HG03432 (cell line): ENCODE data around the gene ARHGAP10.

Source experiments
- ATAC-seq: cut with Tn5 transposase; IDR thresholded peaks from one replicate; pipeline ENCODE4 v1.9.1; 2021; ENCODE audit warnings: mild to moderate bottlenecking, moderate library complexity; ENCODE audit not compliant: unreplicated experiment

ARHGAP10 gene

GRCh38 chr4:147823130-147823529, 91.2 kb downstream of the ARHGAP10 start:
- ATAC-seq, result no peak

GRCh38 chr4:147824316-147824715, 92.4 kb downstream of the ARHGAP10 start:
- no peak for ATAC-seq

- no peak for ATAC-seq
These were observed 93.0 kb downstream of the ARHGAP10 start for GRCh38 chr4:147824884-147825283.

- no peak for ATAC-seq
These were observed 93.8 kb downstream of the ARHGAP10 start for GRCh38 chr4:147825451-147826287.

GRCh38 chr4:147826288-147826646, 94.4 kb downstream of the ARHGAP10 start:
- ATAC-seq, result no peak

- ATAC-seq, result no peak
These were observed 96.5 kb downstream of the ARHGAP10 start for GRCh38 chr4:147828331-147828905.

- ATAC-seq, result no peak
These were observed 97.7 kb downstream of the ARHGAP10 start for GRCh38 chr4:147829401-147830101.

- no peak for ATAC-seq
These were observed 98.2 kb downstream of the ARHGAP10 start for GRCh38 chr4:147830102-147830463.

GRCh38 chr4:147830987-147831386, 99.1 kb downstream of the ARHGAP10 start:
- ATAC-seq, result no peak

GRCh38 chr4:147831551-147832171, 99.8 kb downstream of the ARHGAP10 start:
- ATAC-seq, result no peak

GRCh38 chr4:147833254-147833653, 101.4 kb downstream of the ARHGAP10 start:
- ATAC-seq, result no peak

- peak; percentile 36 for ATAC-seq
These were observed 101.9 kb downstream of the ARHGAP10 start for GRCh38 chr4:147833741-147834140.

- ATAC-seq, result no peak
These were observed 102.6 kb downstream of the ARHGAP10 start for GRCh38 chr4:147834480-147834879.

GRCh38 chr4:147836807-147837206, 104.9 kb downstream of the ARHGAP10 start:
- peak; percentile 42 for ATAC-seq

- ATAC-seq, result no peak
These were observed 105.5 kb downstream of the ARHGAP10 start for GRCh38 chr4:147837435-147837834.

GRCh38 chr4:147837854-147838253, 106.0 kb downstream of the ARHGAP10 start:
- no peak for ATAC-seq

GRCh38 chr4:147839200-147839599, 107.3 kb downstream of the ARHGAP10 start:
- ATAC-seq, result no peak

- ATAC-seq, result no peak
These were observed 107.8 kb downstream of the ARHGAP10 start for GRCh38 chr4:147839663-147840062.

- ATAC-seq, result peak; percentile 74
These were observed 109.2 kb downstream of the ARHGAP10 start for GRCh38 chr4:147840838-147841738.

- ATAC-seq, result no peak
These were observed 110.7 kb downstream of the ARHGAP10 start for GRCh38 chr4:147842573-147842972.
